ENCODE measurements around the gene LRMDA.

- TF ChIP-seq CTCF (optimal IDR thresholded peaks at IDR 0.05 in 1 of 3, IDR thresholded peaks at IDR 0.05 in 1 of 3, conservative IDR thresholded peaks at IDR 0.05 in 1 of 3; ENCODE audit: extremely low read depth in 1 of 3, insufficient read depth in 2 of 3, low read length in 3 of 3) (no peak), EZH2 (IDR thresholded peaks at IDR 0.05; ENCODE audit: low read length) (no peak)
Observed at GRCh38 chr10:76035206-76036110, 604.0 kb downstream of the LRMDA start.

All from keratinocyte (primary cell).